GM18867 (cell line): Measurements from ENCODE around the gene RTN4IP1.
A peak's percentile ranks its signal among the peaks of the same experiment; 100 is the strongest.

ENCODE experiments used
- ATAC-seq: cut with Tn5 transposase; IDR thresholded peaks from one replicate; pipeline ENCODE4 v1.9.1; 2021; ENCODE audit warnings: mild to moderate bottlenecking, moderate library complexity; ENCODE audit not compliant: unreplicated experiment

The RTN4IP1 gene

DNA sequence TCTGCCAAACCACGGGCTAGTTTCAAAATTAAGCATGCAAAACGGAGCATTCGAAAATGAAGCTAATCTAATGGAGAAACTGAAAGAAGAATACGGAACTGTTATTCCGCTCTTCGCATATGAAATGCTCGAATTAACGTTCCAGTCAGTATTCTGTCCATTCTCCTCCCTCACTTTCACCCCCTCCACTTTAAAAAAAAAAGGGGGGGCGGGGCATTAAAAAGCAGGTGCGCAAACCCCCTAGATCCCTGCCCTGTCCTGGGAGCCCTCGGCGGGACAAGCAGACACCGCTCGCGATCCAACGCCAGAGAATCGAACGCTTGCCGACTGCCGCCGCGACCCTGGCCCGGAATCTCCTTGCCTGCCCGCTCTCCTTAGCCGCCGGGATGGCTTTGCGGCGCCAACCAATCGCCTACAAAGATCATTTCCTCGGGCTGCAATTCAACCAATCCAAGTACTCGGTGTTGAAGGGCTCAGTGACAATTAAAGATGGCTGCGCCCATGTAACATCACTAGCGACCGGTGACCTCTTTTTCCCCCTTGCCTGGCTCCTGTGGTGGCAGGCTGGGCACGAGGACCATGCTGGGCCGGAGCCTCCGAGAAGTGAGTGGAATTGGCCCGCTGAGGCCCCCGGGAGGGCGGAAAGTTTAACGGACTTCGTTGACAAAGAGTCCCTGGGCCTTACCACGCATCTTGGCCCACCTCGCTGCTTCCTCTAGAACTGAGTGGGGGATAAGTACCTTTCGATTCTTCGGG is at the start of gene RTN4IP1, which contains the start of gene QRSL1:
Gene RTN4IP1, minus strand, starts transcription at position 396 of the 756 bp plus-strand sequence. CDS start 477 bp downstream, outside the sequence.
Gene QRSL1, plus strand, starts transcription at position 476 of the 756 bp plus-strand sequence. Its CDS starts 104 bp downstream, at position 580.
- peak; percentile 77 for ATAC-seq

- no peak for ATAC-seq
Observed at GRCh38 chr6:106677282-106677681, 48.0 kb upstream of the RTN4IP1 start.

GRCh38 chr6:106674541-106675229 is 45.4 kb upstream of the RTN4IP1 start:
- ATAC-seq, result no peak

DNA sequence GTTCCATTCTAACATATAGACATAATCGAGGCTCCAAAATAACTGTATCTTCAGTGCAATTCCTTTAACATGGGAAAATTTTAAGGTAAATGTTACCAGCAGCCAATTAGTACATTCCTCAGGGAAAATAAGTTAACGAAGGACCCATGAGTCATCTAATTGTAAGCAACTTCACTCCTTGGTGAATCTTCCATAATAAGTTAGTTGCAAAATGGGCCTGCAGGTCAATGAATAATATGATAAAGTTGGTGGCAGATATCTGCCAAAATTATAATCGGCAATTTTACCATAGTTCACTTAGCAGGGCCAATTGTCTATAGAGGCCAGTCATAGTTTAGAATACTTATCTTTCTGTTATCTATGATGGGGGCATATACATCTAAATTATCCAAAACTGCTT is 42.4 kb upstream of the RTN4IP1 start:
- no peak for ATAC-seq

DNA sequence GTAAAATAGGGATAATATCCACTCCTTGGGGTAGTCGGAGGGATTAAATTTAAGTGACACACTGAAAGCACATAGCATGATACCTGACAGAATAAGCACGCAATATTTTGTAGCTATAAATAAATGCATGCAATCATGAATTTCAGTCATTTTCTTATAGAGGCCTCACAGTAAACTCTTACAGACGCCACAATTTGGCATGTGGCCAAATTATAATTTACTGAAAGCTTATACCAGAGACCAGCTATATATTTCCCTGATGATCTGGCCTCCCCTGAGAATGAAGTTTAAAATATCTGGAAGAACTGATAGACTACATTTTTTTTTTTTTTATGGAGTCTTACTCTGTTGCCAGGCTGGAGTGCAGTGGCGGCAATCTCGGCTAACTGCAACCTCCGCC is 40.9 kb upstream of the RTN4IP1 start:
- ATAC-seq, result no peak

DNA sequence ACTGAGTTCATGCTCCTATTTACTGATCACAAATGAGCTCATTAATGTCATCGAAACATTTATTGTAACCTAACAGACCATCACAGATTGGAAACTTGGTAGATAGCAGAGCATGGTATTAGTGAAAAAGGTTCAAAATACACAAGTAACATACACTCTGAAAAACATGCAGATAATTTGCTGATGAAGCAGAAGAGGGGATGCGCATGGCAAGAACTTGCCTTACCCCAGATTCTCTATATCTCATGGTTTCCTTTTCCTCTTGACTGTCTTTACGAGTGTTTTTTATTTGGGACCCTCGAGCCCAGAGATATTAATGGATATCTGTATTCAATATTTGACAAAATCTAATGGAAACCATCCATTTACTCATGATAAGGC is 37.7 kb upstream of the RTN4IP1 start:
- no peak for ATAC-seq

GRCh38 chr6:106666282-106667021 is 37.2 kb upstream of the RTN4IP1 start:
- peak; percentile 99 for ATAC-seq

DNA sequence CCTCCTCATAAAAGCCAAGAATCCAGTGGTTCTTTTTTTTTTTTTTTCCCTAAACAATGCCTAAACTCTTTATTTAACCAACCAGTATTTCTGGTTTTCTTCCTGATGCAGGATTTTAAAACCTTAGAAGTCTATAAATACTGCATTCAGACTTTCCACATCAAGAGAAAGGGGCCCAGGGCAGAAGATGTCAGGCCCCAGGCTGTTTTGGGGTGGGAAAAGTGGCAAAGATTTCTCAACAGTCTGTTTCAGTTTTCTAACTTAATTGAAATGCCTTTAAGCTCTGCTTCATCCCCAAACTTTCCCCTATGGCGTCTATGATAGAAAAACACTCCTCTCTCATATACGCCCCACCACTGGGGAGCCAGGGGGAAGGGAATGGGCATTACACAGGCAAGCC is 33.2 kb upstream of the RTN4IP1 start:
- no peak for ATAC-seq

- ATAC-seq, result no peak
Observed at GRCh38 chr6:106659859-106660258, 30.6 kb upstream of the RTN4IP1 start.

DNA sequence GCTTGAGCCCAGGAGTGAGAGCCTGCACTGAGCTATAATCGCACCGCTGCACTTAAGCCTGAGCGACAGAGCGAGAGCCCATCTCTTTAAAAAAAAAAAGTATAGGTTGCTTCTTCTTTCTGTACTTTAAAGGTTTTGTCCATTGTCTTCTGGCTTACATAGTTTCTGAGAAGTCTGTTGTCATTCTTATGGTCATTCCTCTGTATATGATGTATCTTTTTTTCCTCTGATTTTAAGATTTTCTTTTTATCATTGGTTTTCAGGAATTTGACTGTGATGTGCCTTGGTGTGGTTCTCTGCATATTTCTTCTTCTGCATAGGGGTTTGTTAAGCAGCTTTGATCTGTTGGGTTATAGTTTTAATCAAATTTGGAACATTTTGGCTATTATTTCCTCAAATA is 29.2 kb upstream of the RTN4IP1 start:
- no peak for ATAC-seq

- no peak for ATAC-seq
Observed at GRCh38 chr6:106648651-106649308, 19.5 kb upstream of the RTN4IP1 start.

DNA sequence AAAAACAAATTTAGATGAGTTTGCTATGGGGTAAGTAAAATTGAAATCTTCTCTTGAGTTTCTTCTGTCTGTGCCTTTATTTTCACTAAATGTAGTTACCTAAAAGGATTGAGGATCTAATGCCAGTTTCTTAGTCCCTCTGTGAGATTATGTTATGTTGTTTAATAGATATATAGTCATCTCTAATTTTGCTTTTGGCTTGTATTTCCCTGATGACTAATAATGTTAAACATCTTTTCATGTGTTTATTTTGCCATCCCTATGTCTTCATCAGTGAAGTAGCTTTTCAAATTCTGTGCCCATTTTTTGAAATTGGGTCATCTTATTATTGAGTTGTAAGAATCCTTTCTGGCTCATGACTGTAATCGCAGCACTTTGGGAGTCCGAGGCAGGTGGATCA is 13.8 kb upstream of the RTN4IP1 start:
- ATAC-seq, result no peak

DNA sequence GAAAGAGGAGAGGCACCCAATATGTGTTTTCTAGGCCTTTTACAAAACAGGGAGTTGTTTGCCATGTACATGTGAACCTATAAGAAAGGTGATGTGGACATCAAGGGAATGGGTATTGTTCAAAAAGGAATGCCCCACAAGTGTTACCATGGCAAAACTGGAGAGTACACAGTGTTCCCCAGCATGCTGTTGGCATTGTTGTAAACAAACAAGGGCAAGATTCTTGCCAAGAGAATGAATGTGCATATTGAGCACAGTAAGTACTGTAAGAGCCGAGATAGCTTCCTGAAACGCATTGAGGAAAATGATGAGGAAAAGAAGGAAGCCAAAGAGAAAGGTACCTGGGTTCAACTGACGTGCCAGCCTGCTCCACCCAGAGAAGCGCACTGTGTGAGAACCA is 13.2 kb upstream of the RTN4IP1 start:
- no peak for ATAC-seq

DNA sequence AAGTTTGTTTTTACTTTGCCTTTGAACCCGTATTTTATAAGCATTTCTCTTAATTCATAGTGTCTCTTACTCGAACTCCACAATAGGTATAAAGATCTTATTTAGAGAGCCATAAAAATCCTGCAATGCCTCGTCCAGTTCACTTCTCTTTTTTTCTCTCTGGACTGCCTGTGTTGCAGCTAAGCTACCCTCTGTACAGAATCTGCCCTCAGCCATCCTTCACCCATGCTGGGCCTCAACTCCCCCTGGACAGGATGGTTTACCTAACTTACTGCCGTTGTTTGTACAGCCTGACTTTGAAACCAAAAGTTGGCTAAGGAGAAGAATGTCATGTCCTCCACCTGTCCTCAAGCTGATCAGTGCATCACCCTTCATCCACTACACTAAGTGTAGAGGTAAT is 10.5 kb upstream of the RTN4IP1 start:
- no peak for ATAC-seq

DNA sequence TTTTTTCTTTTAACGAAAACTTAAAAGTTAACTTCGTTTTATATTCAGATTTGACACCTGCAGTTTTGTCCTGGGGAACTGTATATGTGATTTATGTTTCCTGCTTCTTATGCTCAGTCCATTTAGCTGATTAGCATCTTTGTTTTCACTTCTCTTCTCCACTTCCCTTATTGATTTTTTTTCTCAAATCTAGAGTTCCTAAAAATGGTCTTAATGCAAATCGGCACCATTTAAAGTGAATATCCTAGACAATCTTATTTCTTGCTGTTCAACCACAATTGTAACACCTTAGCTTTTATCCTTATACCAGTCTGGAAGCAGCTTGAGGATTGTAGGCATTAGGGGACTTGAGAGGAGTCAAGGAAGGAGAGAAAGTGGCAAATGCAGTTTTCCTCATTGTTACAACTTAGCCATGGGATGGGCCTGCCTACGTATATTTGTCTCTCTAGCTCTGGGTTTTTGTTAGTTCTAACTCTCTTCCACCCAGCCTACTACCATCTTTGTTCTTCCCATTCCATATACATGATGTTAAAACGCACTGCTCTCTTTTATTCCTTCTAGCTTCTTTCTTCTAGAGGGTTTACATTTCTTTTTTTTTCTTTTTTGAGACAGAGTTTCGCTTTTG is 8.5 kb upstream of the RTN4IP1 start:
- peak; percentile 85 for ATAC-seq

DNA sequence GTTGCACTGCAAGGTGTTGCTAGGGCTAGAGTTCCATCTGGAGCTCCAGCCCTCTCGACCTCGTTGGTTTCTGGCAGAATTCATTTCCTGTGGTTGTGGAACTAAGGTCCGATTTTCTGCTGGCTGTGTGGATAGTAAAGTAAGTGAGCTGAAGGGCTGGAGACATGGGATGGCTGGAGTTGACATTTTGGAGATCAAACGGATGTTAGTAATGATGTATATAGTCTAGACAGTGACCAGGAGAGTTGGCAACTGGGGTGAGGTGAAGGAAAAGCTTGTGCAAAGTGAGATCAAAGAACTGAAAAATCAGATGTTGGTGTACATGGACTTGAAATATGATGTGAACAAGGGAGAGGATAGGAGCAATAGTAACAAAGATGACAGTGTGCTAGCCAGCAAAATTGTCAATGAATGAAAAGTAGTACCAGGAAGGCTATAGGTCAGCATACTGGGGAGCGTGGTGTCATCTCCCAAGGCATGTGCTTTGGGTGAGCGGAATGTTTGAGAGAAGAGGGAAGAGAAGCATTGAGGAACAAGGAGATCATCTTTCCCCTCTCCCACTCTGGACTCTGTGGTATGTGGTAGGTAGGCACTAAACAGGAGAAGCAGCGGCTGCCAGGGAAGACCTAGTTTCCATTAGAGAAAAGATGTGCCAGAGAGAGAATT is 7.9 kb upstream of the RTN4IP1 start:
- ATAC-seq, result peak; percentile 31

DNA sequence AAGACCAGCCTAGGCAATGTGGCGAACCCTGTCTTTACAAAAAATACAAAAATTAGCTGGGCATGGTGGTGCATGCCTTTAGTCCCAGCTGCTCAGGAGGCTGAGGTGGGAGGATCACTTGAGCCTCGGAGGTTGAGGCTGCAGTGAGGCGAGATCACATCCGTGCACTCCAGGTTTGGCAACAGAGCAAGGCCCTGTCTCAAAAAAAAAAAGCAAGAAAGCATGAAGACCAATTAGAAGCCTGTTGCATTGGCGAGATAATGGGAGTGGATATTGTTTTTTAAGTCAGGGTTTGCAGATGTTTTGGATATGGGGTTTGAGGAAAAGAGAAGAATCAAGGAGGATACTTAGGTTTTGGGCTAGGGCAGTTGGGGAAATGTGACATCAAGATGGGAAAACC is 5.3 kb upstream of the RTN4IP1 start:
- ATAC-seq, result no peak

- no peak for ATAC-seq
Observed at GRCh38 chr6:106631346-106631745, 2.0 kb upstream of the RTN4IP1 start.

- peak; percentile 29 for ATAC-seq
Observed at GRCh38 chr6:106630366-106630765, 1.1 kb upstream of the RTN4IP1 start.

GRCh38 chr6:106629859-106630163 is 513 bp upstream of the RTN4IP1 start:
- no peak for ATAC-seq
